HG02870 (cell line): ENCODE measurements around the gene PPP1R14C.

Experiments used
- ATAC-seq: cut with Tn5 transposase; IDR thresholded peaks from one replicate; pipeline ENCODE4 v1.9.1; 2021; ENCODE audit warnings: mild to moderate bottlenecking, moderate library complexity; ENCODE audit not compliant: unreplicated experiment

PPP1R14C gene

DNA sequence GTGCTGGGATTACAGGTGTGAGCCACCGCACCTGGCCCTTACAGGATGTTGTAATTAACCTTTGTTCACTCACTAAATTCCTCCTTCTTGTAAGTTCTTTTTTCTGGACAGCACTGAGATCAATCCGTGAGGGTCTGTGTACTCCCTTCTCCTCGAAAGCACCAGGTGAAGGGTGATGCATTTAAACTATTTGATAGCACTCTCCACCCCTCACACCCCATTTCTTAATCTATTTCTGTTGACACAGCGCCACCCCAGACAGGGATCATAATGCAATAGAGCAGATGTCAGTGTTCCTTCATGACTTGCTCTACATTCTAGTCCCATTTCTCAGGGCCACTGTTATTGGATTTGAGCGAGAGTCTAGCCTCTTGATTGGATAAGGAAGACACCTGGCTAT, 46.3 kb downstream of the PPP1R14C start:
- ATAC-seq, result no peak

DNA sequence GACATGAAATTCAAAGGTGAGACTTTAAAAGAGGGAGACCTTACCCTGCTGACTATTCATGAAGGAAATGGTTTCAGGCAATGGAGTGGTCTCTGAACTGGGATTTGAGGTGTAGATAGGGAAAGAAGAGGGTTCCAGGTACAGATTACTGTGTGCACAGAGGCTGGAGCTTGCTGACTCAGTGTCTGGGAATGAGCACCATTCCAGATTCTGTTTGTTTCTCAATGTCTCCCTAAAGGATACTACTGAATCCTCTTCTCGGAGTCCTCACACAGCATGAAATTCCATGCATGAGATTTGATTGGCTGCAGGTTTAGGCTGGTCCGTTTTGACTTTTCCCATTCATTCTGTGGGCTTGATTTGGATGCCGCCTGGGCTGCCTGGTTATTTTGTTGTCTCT, 49.0 kb downstream of the PPP1R14C start:
- ATAC-seq, result no peak

DNA sequence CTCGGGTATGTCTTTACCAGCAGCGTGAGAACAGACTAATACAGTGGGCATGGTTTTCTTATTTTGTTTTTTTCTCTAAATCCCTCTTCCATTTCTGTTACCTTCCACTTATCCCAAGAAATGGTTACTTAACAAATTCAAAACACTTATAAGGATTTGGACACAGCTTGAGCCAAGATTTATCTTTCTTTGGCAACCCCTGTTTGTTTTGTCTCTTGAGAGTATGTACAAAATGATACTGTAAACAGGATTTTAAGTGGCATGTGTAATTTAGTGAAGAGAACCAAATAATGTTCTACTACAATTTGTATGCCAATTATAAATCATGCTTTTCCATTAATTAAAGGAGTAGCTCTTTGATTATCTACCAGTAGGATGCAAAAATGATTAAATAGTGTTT, 51.4 kb downstream of the PPP1R14C start:
- no peak for ATAC-seq

DNA sequence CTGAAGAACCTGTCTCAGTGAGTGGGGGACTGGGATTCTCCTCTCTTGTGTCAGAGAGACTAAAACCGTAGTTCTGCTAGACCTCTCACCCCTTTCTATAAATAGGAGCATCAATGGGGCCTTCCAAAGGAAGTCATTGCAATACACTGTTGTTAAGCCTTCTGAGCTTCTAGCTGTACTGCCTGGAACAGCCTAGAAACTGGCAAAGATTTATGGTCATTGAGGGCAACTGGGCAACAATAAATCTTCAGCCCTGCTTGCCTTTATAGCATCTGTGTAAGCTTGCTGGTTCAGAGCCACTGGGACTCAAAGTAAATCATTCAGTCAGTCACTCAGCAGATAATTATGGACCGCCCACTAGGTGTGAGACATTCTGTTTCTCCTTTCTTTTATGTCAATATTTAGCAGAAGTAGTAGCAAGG, 53.2 kb downstream of the PPP1R14C start:
- ATAC-seq, result no peak

DNA sequence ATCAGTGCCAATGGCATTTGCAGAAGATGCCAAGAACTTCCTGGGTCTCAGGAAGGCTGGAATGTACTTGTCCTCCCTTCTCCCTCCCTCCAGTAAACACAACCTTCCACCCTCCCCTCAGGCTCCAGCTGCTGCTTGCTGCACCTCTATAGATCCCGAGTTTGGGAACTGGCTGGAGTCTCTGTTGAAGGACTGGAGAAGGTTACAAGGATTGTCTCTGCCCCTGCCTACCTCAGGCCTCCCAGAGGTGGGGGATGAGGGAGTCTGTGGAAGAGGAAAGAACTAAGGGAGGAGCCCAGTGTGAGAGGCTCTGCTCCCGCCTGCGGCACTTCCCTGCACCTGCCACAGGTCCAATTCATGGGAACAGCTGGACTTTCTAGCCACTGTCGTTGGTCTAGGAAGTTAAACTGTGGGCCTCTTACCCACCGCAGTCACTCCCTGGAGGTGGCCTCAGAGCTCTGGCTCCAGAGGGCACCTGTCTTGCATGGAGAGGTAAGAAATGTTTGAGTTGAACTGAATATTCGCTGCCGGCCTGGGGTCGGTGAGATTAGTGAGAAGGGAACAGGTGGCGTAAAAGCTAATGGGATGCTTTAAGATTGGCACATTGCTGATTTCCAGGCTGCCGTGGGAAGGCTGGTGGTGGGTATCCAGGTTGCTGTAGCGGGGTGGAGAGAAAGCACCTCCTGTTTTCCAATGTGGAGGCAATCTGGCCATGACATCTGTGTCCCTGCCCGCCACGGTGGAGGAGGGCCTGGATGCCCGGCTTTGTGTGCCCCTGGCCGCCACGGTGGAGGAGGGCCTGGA, 54.3 kb downstream of the PPP1R14C start:
- ATAC-seq, result no peak

DNA sequence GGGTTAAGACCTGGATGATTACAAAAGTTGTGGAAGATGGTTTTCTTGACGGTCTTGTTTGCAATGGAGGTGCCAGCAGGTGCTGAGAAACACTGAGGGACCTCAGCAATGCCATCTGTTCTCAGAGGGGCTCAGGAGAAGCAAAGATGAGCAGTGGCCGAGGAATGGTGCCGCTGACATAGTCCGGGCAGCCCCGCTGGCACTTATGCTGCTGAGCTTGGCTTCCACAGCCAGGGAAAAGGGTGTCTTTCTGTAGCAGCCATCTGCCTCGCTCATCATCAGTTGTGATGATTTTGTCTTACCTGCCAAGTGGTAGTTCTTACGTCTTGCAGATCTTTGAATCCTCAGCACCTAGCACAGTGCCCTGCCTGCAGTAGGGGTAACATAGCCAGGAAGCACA, 55.7 kb downstream of the PPP1R14C start:
- ATAC-seq, result no peak

DNA sequence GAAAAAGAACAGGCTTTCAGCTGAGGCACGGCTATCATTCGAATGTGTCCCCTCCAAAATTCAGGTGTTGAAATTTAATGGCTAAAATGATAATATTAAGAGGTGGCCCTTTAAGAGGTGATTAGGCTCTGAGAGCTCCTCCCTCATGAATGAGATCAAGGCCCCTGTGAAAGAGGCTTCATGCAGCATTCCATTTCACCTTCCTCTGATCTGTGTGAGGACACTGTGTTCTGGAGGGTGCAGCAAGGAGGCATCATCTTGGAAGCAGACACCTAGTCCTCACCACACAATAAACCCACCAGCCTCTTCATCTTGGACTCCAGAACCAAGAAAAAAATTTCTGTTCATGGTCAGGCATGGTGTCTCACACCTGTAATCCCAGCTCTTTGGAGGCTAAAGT, 56.4 kb downstream of the PPP1R14C start:
- no peak for ATAC-seq

DNA sequence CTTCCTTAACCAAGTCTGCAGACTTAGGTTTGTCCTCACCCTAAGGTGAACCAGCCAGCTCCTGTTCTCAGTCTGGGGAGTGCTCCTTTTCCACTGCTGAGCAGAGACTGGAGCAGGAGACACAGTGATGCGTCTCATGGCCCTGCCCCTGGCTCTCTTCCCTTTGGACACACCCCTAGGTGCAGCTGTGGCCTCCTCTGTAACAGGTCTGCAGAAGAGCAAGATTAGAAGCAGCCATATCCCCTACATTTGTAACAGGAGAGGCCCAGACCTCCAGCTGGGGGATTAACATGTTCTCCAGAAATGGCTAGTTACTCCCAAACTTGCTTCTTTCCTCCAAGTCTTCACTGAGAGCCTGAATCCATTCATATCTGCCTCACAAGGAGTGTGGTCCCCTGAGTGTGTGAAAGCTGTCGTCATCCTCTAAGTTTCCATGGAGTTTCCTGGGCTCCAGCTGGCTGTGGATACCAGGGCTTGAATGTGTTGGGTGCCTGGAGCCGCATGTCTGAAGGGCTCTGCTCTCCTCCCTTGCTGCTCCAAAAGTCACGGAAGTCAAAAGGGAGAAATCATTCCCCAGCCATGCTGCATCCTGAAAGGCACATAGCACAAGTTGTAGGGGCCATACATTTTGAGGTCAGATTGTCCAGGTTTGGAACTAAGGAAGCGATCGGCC, 57.7 kb downstream of the PPP1R14C start:
- no peak for ATAC-seq

DNA sequence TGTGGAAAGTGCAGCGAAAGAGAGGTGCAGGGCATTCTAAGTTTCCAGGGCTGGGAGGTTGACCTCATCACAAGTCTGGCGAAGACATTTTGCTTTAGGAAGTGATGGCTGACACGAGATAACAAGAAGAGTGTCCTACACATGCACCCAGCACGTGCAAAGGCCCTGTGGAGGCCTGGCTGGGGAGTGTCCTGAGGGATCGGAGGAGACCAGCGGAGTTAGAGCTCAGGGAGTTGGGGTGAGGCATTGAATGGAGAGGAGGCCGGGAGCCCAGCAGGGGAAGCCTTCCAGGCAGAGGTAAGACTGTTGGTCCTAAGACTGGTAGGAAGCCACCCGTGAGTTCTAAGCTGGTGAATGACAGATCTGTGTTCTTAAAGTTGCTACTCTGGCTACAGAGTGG, 58.4 kb downstream of the PPP1R14C start:
- ATAC-seq, result no peak

DNA sequence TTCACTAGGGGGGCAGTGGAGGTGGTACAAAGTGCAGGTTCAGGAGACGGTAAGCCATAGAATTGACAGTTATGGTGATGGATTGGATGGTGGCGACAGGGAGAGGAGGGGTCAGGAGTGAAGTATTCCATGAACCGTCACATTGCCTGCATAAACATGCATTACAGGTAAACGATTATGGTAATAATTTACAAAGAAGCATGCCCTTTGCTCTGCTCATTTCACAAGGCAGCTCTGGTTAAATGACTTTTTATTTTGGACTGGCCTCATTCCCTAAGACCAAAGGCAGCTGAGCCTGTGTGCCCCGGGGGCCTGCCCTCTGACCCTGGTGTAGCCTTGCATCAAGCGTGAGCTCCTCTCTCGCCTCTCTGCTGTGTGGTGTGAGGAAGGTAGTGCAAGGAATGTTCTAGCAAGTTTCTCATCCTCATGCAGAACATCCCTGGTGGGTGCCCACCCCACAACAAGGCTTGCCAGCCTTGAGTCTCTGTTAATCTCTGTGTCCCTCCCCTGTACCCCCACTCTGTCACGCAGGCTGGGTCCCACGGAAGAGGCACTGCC, 59.0 kb downstream of the PPP1R14C start:
- no peak for ATAC-seq

DNA sequence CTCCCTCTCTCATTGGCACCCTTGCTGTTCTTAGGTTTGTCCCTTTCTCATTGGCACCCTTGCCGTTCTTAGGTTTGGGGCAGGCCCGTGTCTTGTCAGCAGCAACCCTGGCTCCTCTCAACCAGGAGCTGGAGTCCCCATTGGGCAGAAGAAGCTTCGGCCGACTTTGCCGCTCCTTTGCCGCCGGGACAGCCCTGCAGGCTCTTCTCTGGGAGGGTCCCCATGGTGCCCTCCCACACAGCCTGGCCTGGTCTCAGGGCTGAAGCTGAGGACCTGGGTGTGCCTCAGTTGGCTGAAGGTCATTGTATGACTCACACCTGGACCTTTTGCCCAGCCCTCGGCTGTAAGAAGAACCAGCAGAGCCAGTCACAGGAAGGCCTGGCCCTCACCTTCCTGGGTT, 59.6 kb downstream of the PPP1R14C start:
- ATAC-seq, result no peak

DNA sequence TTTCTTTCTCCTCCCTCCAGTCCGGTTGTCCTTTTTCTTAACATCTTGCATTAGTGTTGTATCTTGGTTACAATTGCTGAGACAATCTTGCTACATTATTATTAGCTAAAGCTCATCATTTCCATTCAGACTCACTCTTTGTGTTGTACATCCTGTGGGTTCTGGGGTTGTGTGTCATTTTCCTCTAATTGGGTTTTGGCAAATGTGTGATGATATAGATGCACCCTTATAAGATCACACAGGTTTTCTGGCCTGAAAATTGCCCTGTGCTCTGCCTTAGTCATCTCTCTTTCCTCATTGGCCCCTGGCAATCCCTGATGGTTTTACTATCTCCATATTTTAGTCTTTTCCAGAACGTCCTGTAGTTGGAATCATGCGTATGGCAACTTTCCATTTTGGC, 60.1 kb downstream of the PPP1R14C start:
- no peak for ATAC-seq

DNA sequence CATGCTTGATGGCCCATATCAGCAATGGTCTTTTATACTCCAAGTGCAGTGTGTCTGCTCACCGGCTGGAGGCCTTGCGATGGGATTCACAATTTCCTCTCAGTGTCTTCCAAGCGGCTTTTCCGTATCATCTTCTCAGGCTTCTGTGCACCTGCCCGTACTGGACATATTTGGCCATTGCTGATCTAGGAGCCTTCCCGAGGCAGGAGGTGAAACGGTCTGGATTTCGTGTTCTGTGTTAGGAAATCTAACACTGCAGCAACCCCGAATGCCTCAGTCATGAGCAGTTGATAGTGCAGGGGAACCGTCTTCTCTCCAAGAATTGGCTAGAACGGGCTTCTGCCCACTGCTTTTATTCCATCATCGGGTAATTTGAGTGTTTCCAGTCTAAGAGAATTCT, 60.5 kb downstream of the PPP1R14C start:
- no peak for ATAC-seq

DNA sequence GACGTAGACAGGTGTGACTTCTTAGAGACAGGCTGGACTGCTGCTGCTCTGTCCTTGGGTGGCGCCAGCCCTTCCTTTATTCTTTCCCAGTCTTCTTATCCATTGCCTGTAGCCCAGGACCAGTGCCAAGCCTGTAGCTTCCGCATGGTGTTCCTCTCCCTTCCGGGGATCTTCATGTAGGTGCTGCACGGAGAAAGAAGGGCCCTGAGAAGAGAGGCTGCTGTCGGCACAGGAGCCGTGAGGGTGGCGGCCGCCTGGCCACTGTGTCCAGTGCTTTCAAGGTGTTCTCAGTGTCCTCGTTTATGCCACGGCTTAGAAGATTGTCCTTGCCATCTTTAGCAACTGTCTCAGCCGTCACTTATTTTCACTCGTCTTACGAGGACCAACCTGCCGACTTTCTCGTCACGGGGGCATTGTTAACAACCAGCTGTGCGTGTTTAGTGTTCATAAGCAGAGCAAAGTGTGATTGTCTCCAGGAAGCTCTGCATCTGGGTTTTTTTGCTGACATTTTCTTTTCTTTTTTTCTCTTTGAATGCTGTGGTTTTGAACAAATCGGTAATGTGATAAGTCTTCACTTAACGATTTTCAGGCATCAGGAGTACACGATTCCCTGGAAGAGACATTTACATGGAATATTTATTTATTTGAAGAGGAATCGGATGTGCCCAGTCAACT, 61.2 kb downstream of the PPP1R14C start:
- ATAC-seq, result no peak

DNA sequence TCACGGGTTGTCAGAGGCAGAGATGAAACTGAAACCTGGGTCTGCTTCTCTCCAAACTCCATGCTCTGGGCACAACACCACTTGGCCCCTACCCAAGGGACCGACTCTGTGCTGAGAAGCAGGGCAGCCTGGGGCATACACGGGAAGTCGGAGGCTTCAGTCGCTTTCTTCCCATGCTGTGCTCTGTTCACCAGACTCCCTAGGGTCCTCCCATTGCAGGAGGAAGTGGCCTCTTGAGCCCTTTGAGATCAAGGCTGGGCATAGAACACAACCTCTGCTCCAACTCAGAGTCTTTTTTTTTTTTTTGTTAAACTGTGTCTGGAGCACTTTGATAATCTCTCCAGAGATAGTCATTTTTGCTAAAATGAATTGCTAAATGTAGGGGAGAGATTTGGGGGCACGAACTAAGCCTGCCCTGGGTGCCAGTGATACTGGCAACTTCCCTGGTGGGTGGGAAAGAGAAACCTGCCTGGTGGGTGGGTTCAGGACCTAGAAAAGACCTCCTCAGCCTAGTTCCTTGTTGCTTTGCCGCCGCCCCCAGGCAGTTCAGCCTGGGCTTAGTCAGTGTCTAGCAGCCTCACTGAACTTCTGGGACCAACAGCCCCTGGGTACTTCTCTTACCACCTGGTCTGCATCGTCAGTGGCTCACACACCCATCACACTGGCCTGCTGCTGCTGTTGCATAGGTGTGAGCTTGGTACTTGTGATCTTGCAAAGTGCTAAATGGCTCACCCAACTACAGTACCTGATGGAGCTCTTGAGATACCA, 62.0 kb downstream of the PPP1R14C start:
- ATAC-seq, result no peak

DNA sequence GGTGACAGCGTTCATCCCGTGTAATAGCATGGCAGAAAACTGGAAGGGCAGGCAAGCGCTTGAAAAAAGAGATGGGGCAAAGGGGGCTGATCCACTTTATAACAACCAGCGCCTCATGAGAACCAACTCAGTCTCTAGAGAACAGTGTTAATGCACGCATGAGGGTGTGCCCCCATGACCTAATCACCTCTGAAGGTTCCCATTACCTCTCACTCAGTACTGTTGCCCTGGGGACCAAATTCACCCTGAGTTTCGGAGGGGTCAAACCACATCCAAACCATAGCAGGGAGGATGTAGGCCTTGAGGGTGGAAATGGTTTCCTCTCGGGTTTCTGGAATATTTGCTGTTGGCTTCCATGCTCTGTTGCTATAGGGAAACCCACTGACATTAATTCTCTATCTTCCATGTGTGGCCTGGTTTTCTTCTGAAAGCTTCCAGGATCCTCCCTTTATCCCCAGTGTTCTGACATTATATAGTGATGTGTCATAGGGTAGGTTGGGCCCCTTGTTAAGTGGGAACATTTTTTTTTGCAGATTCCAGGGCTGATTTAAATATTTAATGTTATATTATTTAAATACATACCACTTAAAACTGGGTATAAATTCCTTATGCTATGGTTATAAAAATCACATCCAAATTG, 65.2 kb downstream of the PPP1R14C start:
- no peak for ATAC-seq

DNA sequence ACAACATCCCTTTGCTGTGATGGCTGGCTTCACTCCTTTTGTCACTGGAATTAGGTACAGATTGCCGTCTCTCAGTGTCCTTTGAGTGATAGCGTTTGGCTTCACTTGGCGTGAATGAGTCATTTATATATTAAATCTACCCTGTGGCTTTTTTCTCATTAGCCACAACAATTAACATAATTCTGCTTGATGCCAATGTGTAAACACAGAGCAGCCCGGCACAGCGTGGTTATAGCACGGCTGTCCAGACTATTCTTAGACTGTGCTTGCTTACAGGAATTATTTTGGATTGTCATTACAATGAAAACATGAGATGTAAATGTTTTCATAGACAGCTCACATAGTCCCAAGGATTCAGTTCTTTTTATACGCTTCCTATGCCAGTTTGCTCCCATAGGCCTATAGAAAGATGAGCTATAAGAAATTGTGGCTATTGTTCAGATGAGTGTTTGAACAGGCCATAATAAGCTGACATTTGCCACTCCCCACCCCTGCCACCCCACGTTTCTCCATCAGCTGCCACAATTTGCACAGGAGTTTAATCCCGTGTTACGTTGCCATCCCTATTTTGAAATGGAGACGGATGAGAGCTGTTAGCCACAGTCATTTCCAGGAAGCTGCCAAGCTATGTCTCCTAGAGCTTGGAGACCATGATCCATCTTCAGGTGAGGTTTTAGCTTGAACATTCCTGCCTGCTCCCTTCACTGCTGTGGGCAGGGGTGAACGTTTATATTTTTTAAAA, 65.9 kb downstream of the PPP1R14C start:
- no peak for ATAC-seq

DNA sequence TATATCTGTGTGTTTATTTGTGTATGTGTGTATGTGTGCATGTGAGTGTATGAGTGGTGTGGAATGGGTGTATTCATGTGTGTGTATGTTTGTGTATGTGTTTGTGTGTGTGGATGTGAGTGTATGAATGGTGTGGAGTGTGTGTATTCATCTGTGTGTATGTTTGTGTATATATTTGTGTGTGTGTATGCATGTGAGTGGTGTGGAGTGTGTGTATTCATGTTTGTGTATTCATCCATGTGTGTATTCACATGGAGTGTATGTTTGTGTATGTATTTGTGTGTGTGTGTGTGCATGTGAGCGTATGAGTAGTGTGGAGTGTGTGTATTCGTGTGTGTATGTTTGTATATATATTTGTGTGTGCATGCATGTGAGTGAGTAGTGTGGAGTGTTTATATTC, 66.6 kb downstream of the PPP1R14C start:
- no peak for ATAC-seq

DNA sequence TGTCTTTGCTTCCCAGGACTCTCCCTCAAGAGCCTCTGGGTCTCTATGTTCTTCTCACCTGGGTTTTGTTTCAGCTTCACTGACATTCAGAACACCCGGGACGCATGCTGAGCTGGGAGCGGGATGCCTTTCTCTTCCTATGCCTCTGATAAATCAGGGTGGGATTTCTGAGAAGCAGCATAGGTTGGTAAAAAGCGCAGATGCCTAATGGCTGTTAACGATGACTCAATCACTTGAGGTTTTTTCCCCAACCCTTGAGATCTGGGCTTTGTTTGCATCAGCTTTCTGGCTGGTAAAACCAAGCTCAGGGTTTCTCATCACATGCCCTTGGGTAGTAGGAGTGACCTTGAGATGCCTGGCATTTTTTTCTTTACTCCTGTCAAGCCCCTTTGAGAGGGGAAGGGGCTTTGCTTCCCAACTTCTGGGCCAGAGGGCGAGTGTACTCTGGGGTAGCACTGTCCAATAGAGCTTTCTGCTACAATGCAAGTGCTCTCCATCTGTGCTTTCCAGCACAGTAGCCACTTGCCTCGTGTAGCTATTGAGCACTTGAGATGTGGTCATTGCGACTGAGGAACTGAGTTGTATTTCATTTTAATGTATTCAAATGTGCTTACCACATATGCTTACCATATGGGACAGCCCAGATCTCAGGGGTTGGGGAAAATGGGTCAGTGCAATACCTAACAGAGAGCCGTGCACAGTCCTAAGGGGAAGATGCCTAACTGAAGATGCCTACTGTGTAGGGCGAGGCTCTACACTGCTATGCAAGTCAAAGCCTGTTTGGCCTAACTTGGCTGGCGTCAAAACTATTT, 69.1 kb downstream of the PPP1R14C start:
- ATAC-seq, result no peak
